GM12878 (cell line): ENCODE measurements around the gene PCDHB14. TPM values are rescaled to one million over a fixed set of nuclear protein-coding genes. Genes with fewer than 3 reads are reported as not detected.

ENCODE experiments used
- ATAC-seq: fragments of 200-7000 bp; cut with Tn5 transposase; 3 replicates; pipeline ENCODE4 v1.9.1; 2020; ENCODE audit warnings: mild to moderate bottlenecking, moderate library complexity
- BruUV-seq: library from RNA; stranded (reverse); fragments of 400-500 nt; replicated peaks from 2 replicates; lab custom pipeline; 2021; lab: Mats Ljungman, UMichigan
- CTCF ChIA-PET: fragments of 300-600 bp; sonication (Branson Sonifier 250); formaldehyde crosslinking; extraction: SDS; loops from one replicate; lab custom pipeline; 2021; ENCODE audit warnings: inconsistent platforms; lab: Yijun Ruan, JAX
- POLR2A ChIA-PET: fragments of 350-600 bp; formaldehyde crosslinking; extraction: SDS; loops from one replicate; lab custom pipeline; 2021; ENCODE audit warnings: inconsistent platforms; lab: Charles Lee
- RAD21 ChIA-PET: fragments of 300-600 bp; sonication (Branson Sonifier 250); formaldehyde crosslinking; loops from one replicate; lab custom pipeline; 2023; ENCODE audit warnings: antibody characterized with exemption; ENCODE audit not compliant: unreplicated experiment; lab: Charles Lee
- SMC1A ChIA-PET: fragments of 300-600 bp; sonication (Branson Sonifier 250); formaldehyde crosslinking; loops from one replicate; lab custom pipeline; 2023; ENCODE audit not compliant: unreplicated experiment, uncharacterized antibody; lab: Charles Lee
- DNase-seq: peaks from one replicate; pipeline ENCODE4 v3.0.0-alpha.2; 2011; ENCODE audit warnings: low read depth, low spot score
- FAIRE-seq: peaks from 3 replicates; lab custom pipeline; 2011; peaks lifted over from hg19 to GRCh38; lab: Jason Lieb, UNC
- H2AFZ ChIP-seq: 2 replicates; pipeline ENCODE4 v1.6.0; 2011; ENCODE audit warnings: low read depth, low read length, control low read depth; ENCODE audit not compliant: control insufficient read depth
- H3K27ac ChIP-seq: 2 replicates; pipeline ENCODE4 v1.5.1; 2011; ENCODE audit warnings: control low read depth; ENCODE audit not compliant: control insufficient read depth, insufficient read depth
- H3K27me3 ChIP-seq, 2 experiments: replicated peaks in 1 of 2; 2 replicates each; pipeline versions ENCODE4 v1.6.0 to v1.6.1; 2011; ENCODE audit warnings: low read length in 1 of 2; ENCODE audit not compliant: control insufficient read depth in 2 of 2, insufficient read depth in 2 of 2
- H3K36me3 ChIP-seq, 2 experiments: 2 replicates each; pipeline ENCODE4 v1.5.1; 2011; ENCODE audit warnings: low read length in 1 of 2; ENCODE audit not compliant: control insufficient read depth in 2 of 2, insufficient read depth in 2 of 2
- H3K4me1 ChIP-seq: 2 replicates; pipeline ENCODE4 v1.6.1; 2011; ENCODE audit warnings: mild to moderate bottlenecking, low read length, moderate library complexity, mixed read lengths; ENCODE audit not compliant: control insufficient read depth, insufficient read depth
- H3K4me2 ChIP-seq: 2 replicates; pipeline ENCODE4 v1.6.0; 2011; ENCODE audit warnings: control low read depth; ENCODE audit not compliant: control insufficient read depth, insufficient read depth
- H3K4me3 ChIP-seq: fragments of 200-600 bp; sonication (generic); 2 replicates; pipeline ENCODE4 v1.5.1; 2016
- H3K79me2 ChIP-seq: 2 replicates; pipeline ENCODE4 v1.6.0; 2011; ENCODE audit warnings: low read length; ENCODE audit not compliant: control insufficient read depth, insufficient read depth
- H3K9ac ChIP-seq: 2 replicates; pipeline ENCODE4 v1.8.0; 2011; ENCODE audit warnings: low read length, control low read depth, mixed read lengths; ENCODE audit not compliant: control insufficient read depth, insufficient read depth
- H3K9me3 ChIP-seq: replicated peaks from 3 replicates; pipeline ENCODE4 v1.5.1; 2011; ENCODE audit warnings: mild to moderate bottlenecking, low read length; ENCODE audit not compliant: control insufficient read depth, insufficient read depth
- H4K20me1 ChIP-seq: 2 replicates; pipeline ENCODE4 v1.6.0; 2011; ENCODE audit not compliant: control insufficient read depth, insufficient read depth
- CHD4 ChIP-seq: fragments of 200-600 bp; sonication (generic); IDR thresholded peaks from 2 replicates; pipeline ENCODE4 v1.6.1; 2016; ENCODE audit warnings: mild to moderate bottlenecking
- CREM ChIP-seq: IDR thresholded peaks from 2 replicates; pipeline ENCODE4 v1.6.1; 2014; ENCODE audit warnings: antibody characterized with exemption, low read depth
- CTCF ChIP-seq, 3 experiments: IDR thresholded peaks in 2 of 3; conservative IDR thresholded peaks in 1 of 3; 2 replicates each; pipeline ENCODE4 v1.5.1; 2011; ENCODE audit warnings: low read depth in 3 of 3, low read length in 3 of 3, mild to moderate bottlenecking in 3 of 3, control low read depth in 2 of 3, moderate library complexity in 2 of 3, inconsistent platforms in 1 of 3, mixed read lengths in 1 of 3; ENCODE audit not compliant: control insufficient read depth in 2 of 3, insufficient read depth in 1 of 3; ENCODE audit errors: extremely low read depth in 1 of 3
- GATAD2B ChIP-seq: fragments of 450-650 bp; conservative IDR thresholded peaks from 2 replicates; pipeline ENCODE4 v1.6.1; 2017; ENCODE audit warnings: low read depth, mild to moderate bottlenecking, moderate library complexity
- HDAC6 ChIP-seq: fragments of 200-600 bp; sonication (generic); IDR thresholded peaks from one replicate; pipeline ENCODE4 v1.8.0; 2017; ENCODE audit warnings: antibody characterized with exemption; ENCODE audit not compliant: unreplicated experiment
- NKRF ChIP-seq: fragments of 450-650 bp; conservative IDR thresholded peaks from 2 replicates; pipeline ENCODE4 v1.6.1; 2017; ENCODE audit warnings: mild to moderate bottlenecking, moderate library complexity
- NR2F1 ChIP-seq: fragments of 450-650 bp; conservative IDR thresholded peaks from 2 replicates; pipeline ENCODE4 v1.6.1; 2017; ENCODE audit warnings: mild to moderate bottlenecking
- PRDM15 ChIP-seq: fragments of 450-650 bp; formaldehyde crosslinking; IDR thresholded peaks from 2 replicates; pipeline ENCODE4 v1.4.0; 2020; ENCODE audit warnings: mild to moderate bottlenecking, moderate library complexity
- RAD51 ChIP-seq: fragments of 450-650 bp; IDR thresholded peaks from 2 replicates; pipeline ENCODE4 v1.6.1; 2016; ENCODE audit warnings: moderate library complexity, mild to moderate bottlenecking, inconsistent platforms
- RFX5 ChIP-seq: IDR thresholded peaks from 2 replicates; pipeline ENCODE4 v1.6.1; 2011; ENCODE audit warnings: low read depth, low read length, improper control_type of control experiment
- TBL1XR1 ChIP-seq: IDR thresholded peaks from 2 replicates; pipeline ENCODE4 v1.6.1; 2012; ENCODE audit warnings: low read depth, low read length, improper control_type of control experiment
- WGBS: methylation state at CpG from one replicate; pipeline ENCODE4 v1.1.6; 2016; ENCODE audit warnings: low lambda C conversion rate; ENCODE audit not compliant: insufficient replicate concordance, insufficient coverage; ENCODE audit errors: missing lambda C conversion rate; 5-methylcytosine and 5-hydroxymethylcytosine counted together
- in situ Hi-C: fragments of 300-500 bp; cut with MboI; formaldehyde crosslinking; loops from 9 replicates; pipeline ENCODE4 v1.14.3; 2018; ENCODE audit warnings: mixed read lengths
- intact Hi-C: fragments of 100-400 bp; cut with micrococcal nuclease; formaldehyde crosslinking; loops from one replicate; pipeline ENCODE4 v1.14.2; 2022; ENCODE audit not compliant: unreplicated experiment
- polyA plus RNA-seq, 11 experiments: library from polyadenylated mRNA; depleted of rRNA in 4 of 11; unstranded in 6 of 11; stranded (reverse) in 5 of 11; fragments of >200 nt; fragmentation: Nextera tagmentation in 4 of 11; fragmentation: Illumina TruSeq in 1 of 11; extraction: Ambion mirVana in 4 of 11; extraction: Trizol in 1 of 11; gene quantifications; 1 replicate in 1 of 11; 2 replicates in 10 of 11; pipeline versions ENCODE4 v1.2.1 to v1.2.3, GENCODE V29; 2011 to 2016; ENCODE audit warnings: inconsistent platforms in 2 of 11, missing spikeins in 2 of 11, low read depth in 1 of 11
- total RNA-seq, 4 experiments: library from RNA; depleted of rRNA in 3 of 4; stranded (reverse); fragments of >200 nt in 3 of 4; fragmentation: Illumina TruSeq in 1 of 4; extraction: Trizol in 1 of 4; gene quantifications; 2 replicates each; pipeline versions ENCODE4 v1.2.1 to v1.2.3, GENCODE V29; 2013 to 2021
- TF ChIP-seq, protein P1 (sequence below): IDR thresholded peaks from 2 replicates; pipeline ENCODE4 v1.6.1; 2011; ENCODE audit warnings: mild to moderate bottlenecking, low read depth, low read length, moderate library complexity; ENCODE audit not compliant: insufficient replicate concordance

The PCDHB14 gene
- total and polyA plus RNA-seq, 10 of the 15 experiments (the other 5 are each of a cell fraction or from before 2014, with no cell fraction given), result not detected

DNA sequence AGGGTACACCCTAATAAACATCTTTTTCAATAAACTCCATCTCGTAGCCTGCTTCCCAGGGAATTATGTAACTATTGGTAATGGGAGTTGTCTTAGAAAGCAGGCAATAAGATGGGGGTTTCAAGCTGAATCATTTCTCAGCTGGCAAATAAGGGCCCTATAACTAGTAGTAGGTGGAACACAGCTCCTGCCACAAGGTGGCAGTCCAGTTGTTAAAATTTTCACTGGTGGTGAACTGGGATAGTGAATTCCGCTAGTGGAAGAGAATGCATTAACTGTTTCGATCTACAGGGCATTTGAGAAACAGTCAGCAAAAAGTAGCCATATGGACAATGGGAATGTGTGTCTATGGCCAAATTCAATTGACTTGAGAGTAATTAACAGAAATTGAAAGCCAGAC, 49.8 kb downstream of the PCDHB14 start:
- ChIA-PET RAD21 (no interaction called here), POLR2A (no interaction called here), SMC1A (interaction anchor here (0.9 kb wide), 1 partner anchor 12 kb away, joined by 3 read pairs; no protein-coding TSS in a partner anchor), CTCF (interaction anchor here (0.9 to 1.3 kb wide), 2 partner anchors 27 to 97 kb away, joined by 3 read pairs; partner anchors contain the start of genes PCDHB15 and PCDHGB3)
- ATAC-seq (no peak), DNase-seq (no peak), FAIRE-seq (no peak)
- no TSS peak for BruUV-seq
- no peaks in the 10 kb centered on the region for H3K79me2 ChIP-seq
- intact Hi-C loops (no loop called here), in situ Hi-C loops (no loop called here)
- H3K9me3 ChIP-seq, result no peaks in the 10 kb centered on the region
- no peaks in the 10 kb centered on the region for H4K20me1 ChIP-seq
- no peaks in the 10 kb centered on the region for H3K4me1 ChIP-seq
- H3K36me3 ChIP-seq, result no peaks in the 10 kb centered on the region
- no peak overlapping the region for H3K4me3 ChIP-seq
- H3K27me3 ChIP-seq, result no peaks in the 10 kb centered on the region
- H3K9ac ChIP-seq, result no peak overlapping the region
- no peak overlapping the region for H2AFZ ChIP-seq
- H3K4me2 ChIP-seq, result no peak overlapping the region
- H3K27ac ChIP-seq, result no peak overlapping the region
- 10% methylated on average over 3 of the region's 3 CpGs for WGBS
- TF ChIP-seq, protein P1, sequence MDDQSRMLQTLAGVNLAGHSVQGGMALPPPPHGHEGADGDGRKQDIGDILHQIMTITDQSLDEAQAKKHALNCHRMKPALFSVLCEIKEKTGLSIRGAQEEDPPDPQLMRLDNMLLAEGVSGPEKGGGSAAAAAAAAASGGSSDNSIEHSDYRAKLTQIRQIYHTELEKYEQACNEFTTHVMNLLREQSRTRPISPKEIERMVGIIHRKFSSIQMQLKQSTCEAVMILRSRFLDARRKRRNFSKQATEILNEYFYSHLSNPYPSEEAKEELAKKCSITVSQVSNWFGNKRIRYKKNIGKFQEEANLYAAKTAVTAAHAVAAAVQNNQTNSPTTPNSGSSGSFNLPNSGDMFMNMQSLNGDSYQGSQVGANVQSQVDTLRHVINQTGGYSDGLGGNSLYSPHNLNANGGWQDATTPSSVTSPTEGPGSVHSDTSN, result no peak
- TF ChIP-seq HDAC6 (no peak), RAD51 (no peak), TBL1XR1 (no peak), GATAD2B (no peak), PRDM15 (CRISPR knock-in tag) (no peak), NR2F1 (no peak), RFX5 (no peak), CREM (no peak), CHD4 (no peak), CTCF (IDR thresholded peaks at IDR 0.05 in 2 of 3, conservative IDR thresholded peaks at IDR 0.05 in 1 of 3; ENCODE audit: control insufficient read depth in 2 of 3, extremely low read depth in 1 of 3, insufficient read depth in 1 of 3, low read depth in 3 of 3, low read length in 3 of 3) (no peak; a peak in 1 of 6 replicates), NKRF (no peak)
